Endothelial cell (in vitro differentiated cells): ENCODE data around the gene CREBBP. TPM values are rescaled to one million over a fixed set of nuclear protein-coding genes. Genes with fewer than 3 reads are reported as not detected.

Source experiments
- DNase-seq: peaks from one replicate; pipeline ENCODE4 v3.0.0; 2021; ENCODE audit warnings: low spot score
- H3K27ac Mint-ChIP-seq: one replicate; pipeline ENCODE4 v1.8.0; 2021; ENCODE audit warnings: mixed read lengths, inconsistent platforms; ENCODE audit not compliant: unreplicated experiment
- H3K27me3 Mint-ChIP-seq: one replicate; pipeline ENCODE4 v1.8.0; 2021; ENCODE audit warnings: mild to moderate bottlenecking, moderate library complexity, mixed read lengths, inconsistent platforms; ENCODE audit not compliant: unreplicated experiment
- H3K36me3 Mint-ChIP-seq: one replicate; pipeline ENCODE4 v1.8.0; 2021; ENCODE audit warnings: mild to moderate bottlenecking, low read depth, mixed read lengths, inconsistent platforms; ENCODE audit not compliant: unreplicated experiment
- H3K4me1 Mint-ChIP-seq: one replicate; pipeline ENCODE4 v1.8.0; 2021; ENCODE audit warnings: mild to moderate bottlenecking, mixed read lengths, inconsistent platforms; ENCODE audit not compliant: unreplicated experiment
- H3K4me3 Mint-ChIP-seq: one replicate; pipeline ENCODE4 v1.8.0; 2021; ENCODE audit warnings: mild to moderate bottlenecking, mixed read lengths, inconsistent platforms; ENCODE audit not compliant: unreplicated experiment
- H3K9me3 Mint-ChIP-seq: one replicate; pipeline ENCODE4 v1.8.0; 2021; ENCODE audit warnings: mixed read lengths, inconsistent platforms; ENCODE audit not compliant: unreplicated experiment
- total RNA-seq: library from RNA; stranded (reverse); fragmentation: NEBNext Ultra II Directional; extraction: Animal tissue kit (Norgen Biotek cat#: 25700); gene quantifications from one replicate; pipeline ENCODE4 v1.2.1, GENCODE V29; 2021; ENCODE audit not compliant: unreplicated experiment
- TF ChIP-seq, protein P1 (sequence below): fragments of 200-600 bp; sonication (generic); IDR thresholded peaks from one replicate; pipeline ENCODE4 v1.5.0; 2021; ENCODE audit warnings: antibody characterized with exemption; ENCODE audit not compliant: unreplicated experiment

Gene CREBBP
- total RNA-seq, 1 donor from 2014 or later: 66.3 TPM

DNA sequence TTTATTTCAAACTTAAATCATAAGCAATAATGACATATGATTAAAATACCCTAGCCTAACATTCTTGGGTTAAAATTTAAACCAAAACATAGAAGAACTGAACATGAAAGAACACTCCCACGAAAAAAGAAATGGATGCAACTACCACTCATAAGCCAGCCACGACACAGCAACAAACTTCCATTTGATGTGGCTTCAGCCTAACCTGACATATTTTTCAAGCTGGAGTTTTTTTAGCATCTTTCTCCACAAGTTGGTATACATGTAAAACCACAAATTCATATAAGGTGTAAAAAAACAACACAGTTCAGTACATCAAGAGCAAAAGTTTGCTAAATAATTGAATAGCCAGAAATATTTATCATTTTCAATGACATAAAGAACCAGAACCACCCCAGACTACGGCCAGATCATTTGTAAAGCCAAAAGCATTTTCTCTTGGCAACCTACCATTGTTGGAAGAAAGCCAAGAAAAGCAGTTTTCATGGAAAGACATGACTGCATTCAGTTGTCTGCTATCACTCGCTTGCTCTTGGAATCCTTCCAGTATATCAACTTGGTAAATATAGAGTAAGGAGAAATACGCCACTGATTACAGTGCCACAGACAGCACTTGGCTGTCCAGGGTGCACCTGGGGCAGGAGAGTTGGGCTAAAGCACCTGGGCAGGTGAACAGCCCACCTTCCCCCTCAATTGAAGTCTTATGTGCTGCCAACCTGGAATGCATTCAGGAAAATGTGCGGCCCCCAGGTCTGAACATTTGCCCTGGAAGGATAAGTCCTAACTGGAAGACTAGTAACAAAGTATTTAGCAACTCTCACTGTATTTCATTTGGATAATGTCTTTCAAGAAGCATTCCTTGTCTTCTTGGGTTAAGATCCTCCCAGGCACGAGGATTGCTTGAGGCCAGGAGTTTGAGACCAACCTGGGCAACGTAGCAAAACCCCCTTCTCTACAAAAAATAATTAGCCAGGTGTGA lies 60.5 kb downstream of the CREBBP start:
- peaks cover 8% of the 10 kb centered on the region for H3K36me3 Mint-ChIP-seq
- peak overlapping the region; percentile 20 for H3K27ac Mint-ChIP-seq
- H3K4me1 Mint-ChIP-seq: peaks cover 33% of the 10 kb centered on the region
- no peaks in the 10 kb centered on the region for H3K9me3 Mint-ChIP-seq
- no peak overlapping the region for H3K4me3 Mint-ChIP-seq
- TF ChIP-seq, protein P1, sequence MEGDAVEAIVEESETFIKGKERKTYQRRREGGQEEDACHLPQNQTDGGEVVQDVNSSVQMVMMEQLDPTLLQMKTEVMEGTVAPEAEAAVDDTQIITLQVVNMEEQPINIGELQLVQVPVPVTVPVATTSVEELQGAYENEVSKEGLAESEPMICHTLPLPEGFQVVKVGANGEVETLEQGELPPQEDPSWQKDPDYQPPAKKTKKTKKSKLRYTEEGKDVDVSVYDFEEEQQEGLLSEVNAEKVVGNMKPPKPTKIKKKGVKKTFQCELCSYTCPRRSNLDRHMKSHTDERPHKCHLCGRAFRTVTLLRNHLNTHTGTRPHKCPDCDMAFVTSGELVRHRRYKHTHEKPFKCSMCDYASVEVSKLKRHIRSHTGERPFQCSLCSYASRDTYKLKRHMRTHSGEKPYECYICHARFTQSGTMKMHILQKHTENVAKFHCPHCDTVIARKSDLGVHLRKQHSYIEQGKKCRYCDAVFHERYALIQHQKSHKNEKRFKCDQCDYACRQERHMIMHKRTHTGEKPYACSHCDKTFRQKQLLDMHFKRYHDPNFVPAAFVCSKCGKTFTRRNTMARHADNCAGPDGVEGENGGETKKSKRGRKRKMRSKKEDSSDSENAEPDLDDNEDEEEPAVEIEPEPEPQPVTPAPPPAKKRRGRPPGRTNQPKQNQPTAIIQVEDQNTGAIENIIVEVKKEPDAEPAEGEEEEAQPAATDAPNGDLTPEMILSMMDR: no peak
- no peak for DNase-seq
- H3K27me3 Mint-ChIP-seq: peaks cover 6% of the 10 kb centered on the region

DNA sequence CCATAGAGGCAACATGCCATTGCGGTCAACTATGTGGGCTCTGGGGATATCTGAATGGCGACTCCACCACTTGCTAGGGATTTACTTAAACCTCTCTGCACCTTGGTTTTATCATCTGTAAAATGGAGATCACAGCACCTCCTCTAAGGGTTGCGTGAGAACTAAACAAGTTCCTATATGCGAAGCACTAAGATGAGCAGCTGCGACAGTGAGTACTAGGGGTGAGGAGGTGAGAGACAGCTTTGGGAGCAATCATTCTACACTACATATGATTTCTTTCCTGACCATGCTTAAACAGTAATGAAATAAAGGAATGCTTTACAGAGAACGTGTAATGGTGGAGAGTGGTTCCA lies 61.4 kb downstream of the CREBBP start:
- DNase-seq: no peak
- Mint-ChIP-seq H3K4me1 (peaks cover 25% of the 10 kb centered on the region), H3K27ac (no peak overlapping the region), H3K36me3 (peaks cover 4% of the 10 kb centered on the region), H3K4me3 (no peak overlapping the region), H3K9me3 (no peaks in the 10 kb centered on the region), H3K27me3 (peaks cover 6% of the 10 kb centered on the region)
- TF ChIP-seq, protein P1: no peak

DNA sequence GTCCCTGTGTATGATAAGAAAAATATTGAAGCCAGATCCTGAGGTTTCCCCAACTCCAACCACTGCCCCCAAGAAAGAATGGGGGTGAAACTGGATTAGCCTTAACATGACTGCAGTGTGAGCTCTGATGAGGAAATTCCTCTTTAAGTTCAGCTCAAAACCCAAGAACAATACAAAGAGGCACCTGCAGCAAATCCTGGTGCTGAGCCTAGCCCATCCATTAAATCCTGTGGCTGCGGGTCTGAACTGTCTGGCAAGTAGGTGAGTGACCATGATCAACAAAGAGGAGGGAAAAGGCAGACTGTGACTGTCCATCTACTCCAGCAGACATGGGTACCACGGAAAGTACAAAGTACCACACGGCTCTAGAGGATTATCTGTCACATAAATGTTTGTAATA lies 64.2 kb downstream of the CREBBP start:
- no peak overlapping the region for H3K27ac Mint-ChIP-seq
- H3K4me3 Mint-ChIP-seq: no peak overlapping the region
- no peak for DNase-seq
- peaks cover 2% of the 10 kb centered on the region for H3K27me3 Mint-ChIP-seq
- peaks cover 11% of the 10 kb centered on the region for H3K36me3 Mint-ChIP-seq
- TF ChIP-seq, protein P1: no peak
- peaks cover 5% of the 10 kb centered on the region for H3K4me1 Mint-ChIP-seq
- H3K9me3 Mint-ChIP-seq: no peaks in the 10 kb centered on the region

DNA sequence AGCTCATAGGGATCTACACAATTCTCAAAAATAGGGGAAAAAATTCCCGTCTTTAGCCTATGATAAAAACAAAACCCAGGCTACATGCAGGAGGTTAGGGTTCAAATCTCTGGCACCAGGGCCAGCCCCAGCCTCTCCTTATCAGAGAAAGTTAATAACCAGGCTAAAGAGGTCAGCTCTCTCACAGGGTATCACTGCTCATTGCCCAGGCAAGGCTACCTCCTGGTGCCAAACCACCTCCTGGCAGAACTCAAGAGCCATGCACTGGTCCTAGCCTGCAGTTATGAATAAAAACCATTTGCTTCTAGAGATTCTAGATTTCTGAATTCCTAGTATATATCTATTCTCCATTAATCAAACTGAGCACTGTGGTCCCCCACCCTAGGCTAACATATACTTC lies 65.8 kb downstream of the CREBBP start:
- peaks cover 12% of the 10 kb centered on the region for H3K4me1 Mint-ChIP-seq
- DNase-seq: no peak
- no peaks in the 10 kb centered on the region for H3K9me3 Mint-ChIP-seq
- H3K4me3 Mint-ChIP-seq: no peak overlapping the region
- H3K27me3 Mint-ChIP-seq: peaks cover 2% of the 10 kb centered on the region
- no peak overlapping the region for H3K27ac Mint-ChIP-seq
- H3K36me3 Mint-ChIP-seq: peaks cover 15% of the 10 kb centered on the region
- TF ChIP-seq, protein P1: no peak
